HL-60/S4 treated with phorbol 12-myristate 13-acetate at 8.2 ng/mL for 4 days and 3 days (cell line): ENCODE measurements around the gene MYO19.
"Not testable (repeated sequence)": the region's sequence is repeated elsewhere in the genome, so short reads cannot be mapped to it uniquely, and the experiment has no call there.

Source experiments
- in situ Hi-C: fragments of 300-500 bp; cut with MboI; formaldehyde crosslinking; loops from 2 replicates; pipeline ENCODE4 v1.15.0; 2022; ENCODE audit warnings: low sequenced_read_pairs

MYO19 gene

DNA sequence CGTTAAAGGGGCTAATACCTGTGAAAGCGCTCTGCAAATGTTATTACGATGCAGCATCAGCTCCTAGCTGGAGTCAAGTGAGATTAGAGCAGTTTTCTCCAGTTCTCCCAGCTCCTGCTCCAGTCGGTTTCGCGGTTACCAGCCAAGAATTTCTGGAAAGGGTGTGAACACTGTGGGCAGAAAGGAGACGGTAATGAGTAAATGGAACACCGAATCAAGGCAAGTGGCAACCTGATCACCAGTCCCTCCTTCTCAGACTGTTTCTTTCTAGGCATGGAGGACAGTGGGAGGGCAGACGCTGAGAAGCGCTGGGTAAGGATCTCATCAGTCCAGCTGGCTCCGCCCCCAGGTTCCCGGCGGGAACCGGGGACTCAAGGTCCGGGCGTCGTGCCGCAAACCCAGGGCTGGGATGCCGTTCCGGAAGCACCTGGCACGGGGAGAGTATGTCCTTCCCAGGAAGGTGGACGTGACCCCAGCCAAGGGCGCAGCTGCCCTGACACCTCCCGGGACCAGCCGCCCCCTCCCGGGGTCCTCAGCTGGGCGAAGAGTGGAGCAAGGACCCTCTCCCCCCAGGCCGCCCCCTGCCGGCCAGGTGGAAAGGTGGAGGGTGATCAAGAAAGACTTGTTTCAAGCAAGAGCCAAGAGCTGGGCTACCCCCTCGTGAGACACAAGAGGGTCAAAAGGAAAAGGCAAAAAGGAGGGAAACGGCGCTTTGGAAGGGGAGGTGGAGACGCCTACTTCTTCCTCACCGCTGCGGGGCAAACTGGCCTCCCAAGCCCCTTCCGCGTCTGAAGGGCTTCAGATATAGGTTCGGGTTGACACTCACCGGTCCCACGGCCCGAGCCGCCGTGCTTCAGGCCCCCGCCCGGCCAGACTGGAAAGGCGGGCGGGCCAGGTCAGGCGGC lies 481 bp downstream of the MYO19 start:
- in situ Hi-C loops, result no loop called here

DNA sequence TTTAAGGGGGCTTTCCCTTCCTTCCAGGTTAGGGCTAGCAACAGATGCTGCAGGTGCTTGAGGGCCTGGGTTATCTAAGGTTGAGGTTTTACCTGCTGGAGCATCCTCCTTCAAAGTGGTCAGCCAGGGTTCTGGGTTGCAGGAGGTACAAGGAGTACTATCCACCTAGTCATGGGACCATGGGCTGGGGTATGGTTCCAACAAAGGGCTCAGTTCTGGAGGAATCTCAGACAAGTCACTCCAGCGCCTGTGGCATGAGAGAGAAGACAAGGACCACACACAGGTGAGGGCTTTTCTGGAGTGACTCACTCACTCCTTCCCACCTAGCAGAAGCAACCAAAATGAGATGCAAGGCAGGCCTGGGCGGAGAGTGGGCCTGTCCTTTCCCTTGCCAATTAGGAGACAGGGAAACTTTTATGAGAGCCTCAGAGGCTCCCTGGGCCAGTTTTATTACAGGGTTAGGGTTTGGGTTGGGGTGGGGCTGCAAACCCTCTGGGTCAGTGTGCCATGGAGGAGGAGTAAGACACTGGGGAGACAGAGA lies 2.2 kb downstream of the MYO19 start:
- in situ Hi-C loops, result no loop called here

DNA sequence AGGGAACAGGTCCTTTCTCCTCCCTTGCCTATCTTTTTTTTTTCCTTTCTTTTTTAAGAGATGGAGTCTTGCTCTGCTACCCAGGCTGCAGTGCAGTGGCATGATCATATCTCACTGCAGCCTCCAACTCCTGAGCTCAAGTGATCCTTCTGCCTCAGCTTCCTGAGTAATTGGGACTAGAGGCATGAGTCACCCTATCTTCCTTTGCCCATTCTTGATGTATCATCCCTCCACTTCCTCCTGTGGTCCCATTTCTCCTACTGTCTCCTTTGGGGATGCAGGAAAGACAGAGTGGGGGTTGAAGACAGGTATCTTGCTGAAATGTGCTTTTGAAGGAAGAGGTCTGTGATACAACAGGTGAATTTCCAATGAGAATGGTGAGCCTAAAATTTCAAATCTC lies 5.5 kb downstream of the MYO19 start:
- in situ Hi-C loops, result no loop called here

DNA sequence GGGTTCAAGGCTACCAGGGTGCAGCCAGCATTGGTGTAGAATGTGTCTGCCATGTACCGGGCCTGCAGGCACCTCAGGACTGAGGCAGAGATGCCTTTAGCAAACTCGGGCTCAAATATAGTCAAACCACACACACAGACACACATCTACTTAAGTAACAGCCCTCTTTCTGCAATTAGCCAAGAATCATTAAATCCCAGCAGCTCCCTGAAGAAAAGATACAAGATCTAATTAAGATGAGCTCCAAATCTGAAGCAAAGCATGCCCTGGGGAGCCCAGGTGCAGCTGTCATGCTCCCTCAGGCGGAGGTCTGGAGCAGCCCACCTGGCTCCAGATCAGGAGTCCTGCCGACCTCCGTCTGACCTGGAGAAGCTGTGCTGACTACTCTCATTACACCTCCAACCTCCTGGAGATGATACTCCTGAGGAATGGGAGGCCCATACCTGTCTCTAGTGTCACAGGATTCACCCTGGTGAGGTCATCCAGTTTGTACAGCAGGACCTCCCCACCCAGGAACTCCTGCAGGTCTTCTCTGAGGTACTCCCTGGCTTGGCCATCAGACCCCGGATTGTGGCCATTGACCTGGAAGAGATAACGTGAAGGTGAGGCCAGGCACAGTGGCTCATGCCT lies 6.9 kb downstream of the MYO19 start:
- in situ Hi-C loops, result no loop called here

DNA sequence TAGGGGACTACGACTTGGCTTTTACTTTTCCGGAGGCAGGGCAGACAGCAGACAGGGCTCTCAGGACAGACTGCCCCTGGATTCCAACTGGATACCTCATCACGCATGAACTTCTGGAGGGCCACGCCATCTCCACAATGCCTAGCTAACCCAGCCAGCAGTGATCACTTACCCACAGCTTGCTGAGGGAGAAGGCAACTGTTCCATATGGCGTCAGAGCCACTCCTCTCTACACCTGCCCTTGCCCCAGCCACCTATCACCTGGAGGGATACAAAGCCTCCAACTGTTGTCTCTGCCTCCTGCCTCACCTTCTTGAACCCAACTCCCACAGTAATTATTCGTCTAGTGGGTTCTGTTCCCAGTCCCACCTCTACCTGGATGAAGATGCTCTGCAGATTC lies 8.8 kb downstream of the MYO19 start:
- in situ Hi-C loops, result no loop called here

DNA sequence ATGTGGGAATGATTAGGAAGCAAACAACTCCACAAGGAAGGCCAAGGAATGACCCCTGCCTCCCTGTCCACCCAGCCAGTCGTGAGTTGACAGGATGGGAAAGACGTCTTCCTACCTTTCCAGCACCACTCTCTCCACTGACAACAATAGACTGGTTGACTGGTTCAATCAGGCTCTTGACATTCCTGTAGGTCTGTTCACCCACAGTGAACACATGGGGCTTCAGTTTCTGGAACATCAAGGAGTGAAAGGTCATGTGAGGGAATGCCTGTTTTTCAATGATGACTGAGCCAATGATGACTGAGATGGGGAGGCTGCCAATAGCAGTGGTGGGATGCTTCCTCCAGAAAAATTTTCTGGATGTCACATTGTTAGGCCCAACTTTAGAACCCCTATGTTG lies 9.6 kb downstream of the MYO19 start:
- in situ Hi-C loops, result no loop called here

DNA sequence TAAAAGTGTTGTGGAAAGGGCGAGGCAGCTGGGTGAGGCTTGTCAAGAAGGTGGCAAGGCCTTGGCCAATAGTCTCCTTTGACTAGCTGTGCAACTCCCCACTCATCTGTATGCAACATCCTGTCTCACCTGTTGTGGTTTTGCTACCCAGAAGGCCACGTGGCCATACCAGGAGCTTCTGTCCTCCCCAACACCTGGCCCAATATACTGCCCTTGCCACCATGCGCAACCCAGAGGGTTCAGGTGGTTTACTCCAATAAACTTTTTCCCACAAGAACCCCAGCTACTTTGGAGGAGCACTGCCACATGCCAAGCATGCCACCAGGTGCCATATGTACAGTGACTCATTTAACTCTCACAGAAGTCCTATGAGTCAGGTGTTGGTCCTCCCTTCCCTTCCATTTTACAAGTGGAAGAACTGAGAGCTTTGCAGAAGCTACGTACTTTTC lies 10.2 kb downstream of the MYO19 start:
- in situ Hi-C loops, result no loop called here

DNA sequence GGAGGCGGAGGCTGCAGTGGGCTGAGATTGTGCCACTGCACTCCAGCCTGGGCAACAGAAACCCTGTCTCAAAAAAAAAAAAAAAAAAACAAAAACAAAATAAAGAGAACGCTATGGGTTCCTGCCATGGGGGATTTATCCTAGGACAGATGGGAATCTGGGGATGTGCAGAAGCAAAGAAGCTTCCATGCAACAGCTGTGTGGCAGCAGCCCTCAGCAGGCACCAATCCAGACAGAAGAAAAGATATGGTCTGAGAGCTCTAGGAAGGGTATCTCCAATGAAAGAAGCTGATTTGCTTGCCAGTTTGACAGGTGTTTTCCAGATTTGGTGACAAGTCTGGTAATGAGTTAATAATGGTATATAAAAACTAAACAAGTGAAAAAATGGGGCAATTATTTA lies 11.6 kb downstream of the MYO19 start:
- in situ Hi-C loops, result no loop called here

DNA sequence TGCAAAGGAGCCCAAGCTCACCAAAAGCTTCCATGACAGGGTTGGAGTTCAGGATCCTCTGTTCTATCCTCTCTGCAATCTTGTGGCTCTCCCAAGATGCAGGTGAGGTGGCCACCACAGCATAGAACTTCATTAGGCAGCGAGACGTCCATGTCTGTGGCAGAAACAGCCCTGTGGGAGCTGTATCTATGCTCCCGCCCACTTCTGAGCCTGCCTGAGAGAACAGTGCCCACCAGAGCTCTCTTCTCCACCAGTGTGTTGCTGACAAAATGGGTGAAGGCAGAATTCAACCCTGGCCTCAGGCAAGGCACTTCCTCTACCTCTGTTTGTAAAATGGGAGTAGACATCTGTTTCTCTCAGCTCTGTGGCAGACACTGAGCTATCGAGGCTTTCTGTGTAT lies 18.8 kb downstream of the MYO19 start:
- in situ Hi-C loops, result no loop called here

DNA sequence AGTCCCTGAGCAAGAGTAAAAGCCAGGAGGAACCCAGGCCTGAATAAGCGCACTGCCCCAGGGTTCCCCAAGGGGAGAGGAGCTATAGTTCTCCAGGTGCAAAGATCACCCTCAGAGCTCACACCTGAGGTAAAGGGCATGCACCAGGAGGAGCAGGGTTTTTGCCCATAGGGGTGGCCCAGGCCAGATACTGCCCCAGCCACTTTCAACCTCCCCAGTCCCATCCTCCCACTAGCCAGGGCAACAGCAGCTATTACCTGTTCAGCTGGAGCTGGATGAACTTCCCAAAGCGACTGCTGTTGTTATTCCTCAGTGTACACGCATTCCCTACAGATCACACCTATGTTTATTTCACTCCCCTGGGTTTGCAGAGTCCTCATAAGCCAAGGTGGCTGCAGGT lies 19.8 kb downstream of the MYO19 start:
- in situ Hi-C loops, result no loop called here

DNA sequence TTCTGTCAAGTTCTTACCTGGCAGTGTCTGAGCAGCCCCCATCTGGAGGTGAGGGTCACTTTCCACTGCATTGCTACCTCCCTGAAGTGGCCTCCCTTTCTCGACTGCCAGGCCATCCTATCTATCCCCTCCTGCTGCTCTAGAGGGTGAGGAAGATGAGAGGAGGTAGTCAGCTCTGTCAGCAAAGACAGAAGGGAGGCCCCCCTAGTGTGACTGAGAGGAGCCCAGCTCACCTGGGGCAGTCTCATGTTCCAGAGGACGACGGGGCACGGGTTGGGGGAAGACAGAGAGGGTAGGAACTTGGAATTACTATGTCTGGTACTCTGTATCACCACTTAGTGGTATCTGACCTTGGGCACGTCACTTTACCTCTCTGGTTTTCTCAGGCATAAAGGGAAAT lies 22.0 kb downstream of the MYO19 start:
- in situ Hi-C loops, result no loop called here

DNA sequence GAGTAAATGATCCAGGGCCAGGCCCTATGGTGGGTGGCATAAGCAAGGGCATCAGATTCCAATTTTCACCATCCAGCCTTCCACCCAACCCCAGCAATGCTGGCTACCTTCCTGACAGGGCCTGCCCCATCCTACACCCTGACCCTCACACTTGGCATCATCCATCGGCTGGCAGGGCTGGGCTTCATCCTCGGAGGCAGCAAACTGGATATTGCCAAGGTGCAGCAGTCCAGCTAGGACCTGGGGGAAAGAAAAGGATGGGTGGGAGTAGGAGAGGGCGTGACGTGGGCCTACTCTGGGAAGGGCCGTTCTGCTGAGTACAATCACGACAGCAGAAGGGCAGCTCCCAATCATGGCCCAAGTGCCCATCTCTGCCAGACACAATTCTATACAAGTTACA lies 23.5 kb downstream of the MYO19 start:
- in situ Hi-C loops, result no loop called here

DNA sequence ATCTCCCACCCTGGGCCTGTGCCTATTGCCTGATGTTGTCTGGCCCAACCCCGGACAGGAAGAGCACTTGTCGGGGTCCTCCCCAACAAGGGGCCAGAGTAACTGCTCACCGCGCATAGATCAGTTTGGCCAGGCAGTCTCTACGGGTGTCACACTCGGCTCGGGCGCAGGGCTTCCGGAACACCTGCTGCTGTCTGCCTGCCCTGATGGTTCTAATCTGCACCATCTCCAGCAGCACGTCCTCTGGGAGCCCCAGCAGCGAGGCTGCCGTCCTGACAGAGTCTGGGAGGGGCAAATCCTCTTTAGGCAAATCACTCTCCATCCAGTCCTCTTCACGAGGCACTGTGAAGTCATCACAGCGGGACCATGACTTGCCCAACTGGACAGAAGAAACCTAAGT lies 24.0 kb downstream of the MYO19 start:
- in situ Hi-C loops, result no loop called here

DNA sequence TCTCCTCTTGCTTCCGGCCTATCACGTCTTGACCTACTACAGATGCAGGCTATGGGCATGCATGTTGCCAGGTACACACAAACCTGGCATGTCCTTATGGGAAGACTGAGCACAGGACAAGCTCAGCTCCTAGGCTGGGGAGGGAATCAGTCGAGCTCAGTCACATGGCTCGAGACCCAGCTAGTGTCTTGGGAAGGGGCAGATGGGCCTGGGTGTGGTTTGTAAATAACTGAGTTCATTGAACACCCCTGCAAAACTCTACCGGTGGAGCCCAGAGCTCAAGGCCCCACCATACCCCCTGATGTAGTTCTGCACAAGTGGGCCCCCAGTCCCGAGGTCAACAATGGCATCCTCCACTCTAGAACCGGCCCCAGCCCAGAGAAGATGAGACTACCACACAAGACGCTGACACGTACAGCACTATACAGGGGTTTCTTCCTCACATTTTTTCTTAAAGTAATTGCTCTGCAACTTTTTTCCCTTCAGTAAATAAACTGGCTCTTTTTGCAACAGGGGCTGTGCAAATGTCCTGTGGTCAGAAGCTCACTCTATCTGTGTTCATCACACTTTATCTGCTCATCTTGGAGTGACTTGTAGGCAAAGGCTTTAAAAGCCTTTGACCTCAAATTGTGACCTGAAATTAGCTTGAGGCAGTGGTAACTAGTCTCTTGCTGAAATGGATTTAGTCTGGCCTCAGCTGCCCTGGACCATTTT lies 25.2 kb downstream of the MYO19 start:
- in situ Hi-C loops, result no loop called here

DNA sequence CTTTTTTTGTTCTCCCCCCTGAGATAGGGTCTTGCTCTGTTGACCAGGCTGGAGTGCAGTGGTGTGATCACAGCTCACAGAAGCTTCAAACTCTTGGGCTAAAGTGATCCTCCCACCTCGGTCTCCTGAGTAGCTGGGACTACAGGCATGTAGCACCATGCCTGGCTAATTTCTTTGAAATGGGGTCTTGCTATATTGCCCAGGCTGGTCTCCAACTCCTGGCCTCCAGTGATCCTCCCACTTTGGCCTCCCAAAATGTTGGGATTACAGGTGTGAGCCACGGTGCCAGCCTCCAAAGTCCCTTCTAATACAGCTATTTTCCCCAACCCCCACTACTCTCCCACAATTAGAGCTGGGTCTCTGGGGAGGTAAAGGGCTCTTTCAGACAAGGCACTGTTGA lies 26.2 kb downstream of the MYO19 start:
- in situ Hi-C loops, result not testable (repeated sequence)

DNA sequence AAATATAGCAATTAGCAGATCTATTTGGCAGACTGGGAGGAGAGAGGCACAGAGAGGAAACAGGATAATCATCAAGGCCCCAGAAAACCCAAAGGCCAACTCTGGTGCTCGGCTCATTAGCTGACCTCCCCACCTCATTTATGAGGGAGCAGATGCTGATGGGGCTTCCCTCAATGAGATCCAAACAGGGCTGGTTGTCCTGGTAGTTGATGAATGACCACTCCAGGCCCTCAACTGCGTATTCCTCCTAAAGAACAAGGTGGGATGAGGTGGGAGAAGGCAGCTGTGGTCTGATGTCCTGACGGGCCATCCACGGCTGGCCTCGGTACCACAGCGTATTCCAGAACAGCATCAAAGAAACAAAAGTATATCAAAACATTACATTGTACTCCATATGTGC lies 27.4 kb downstream of the MYO19 start:
- in situ Hi-C loops, result no loop called here

DNA sequence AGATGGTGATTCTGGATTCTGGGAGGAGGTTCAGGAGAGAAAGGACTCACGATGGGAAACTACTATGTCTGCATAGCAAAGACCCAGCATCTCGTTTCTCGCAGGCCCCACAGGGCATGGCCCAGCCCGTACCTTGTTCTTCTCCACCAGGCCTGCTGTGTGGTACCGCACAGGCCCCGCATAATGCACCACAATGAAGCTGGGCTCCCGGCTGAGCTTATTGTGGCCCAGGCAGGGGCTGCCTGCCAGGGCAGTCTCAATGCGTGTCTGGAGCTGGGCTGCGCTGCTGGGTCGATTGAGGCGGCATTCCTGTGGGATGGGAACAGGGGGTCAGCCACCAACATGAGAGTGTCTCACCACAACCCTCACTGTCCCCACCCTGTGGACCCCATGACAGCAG lies 27.8 kb downstream of the MYO19 start:
- in situ Hi-C loops, result no loop called here

DNA sequence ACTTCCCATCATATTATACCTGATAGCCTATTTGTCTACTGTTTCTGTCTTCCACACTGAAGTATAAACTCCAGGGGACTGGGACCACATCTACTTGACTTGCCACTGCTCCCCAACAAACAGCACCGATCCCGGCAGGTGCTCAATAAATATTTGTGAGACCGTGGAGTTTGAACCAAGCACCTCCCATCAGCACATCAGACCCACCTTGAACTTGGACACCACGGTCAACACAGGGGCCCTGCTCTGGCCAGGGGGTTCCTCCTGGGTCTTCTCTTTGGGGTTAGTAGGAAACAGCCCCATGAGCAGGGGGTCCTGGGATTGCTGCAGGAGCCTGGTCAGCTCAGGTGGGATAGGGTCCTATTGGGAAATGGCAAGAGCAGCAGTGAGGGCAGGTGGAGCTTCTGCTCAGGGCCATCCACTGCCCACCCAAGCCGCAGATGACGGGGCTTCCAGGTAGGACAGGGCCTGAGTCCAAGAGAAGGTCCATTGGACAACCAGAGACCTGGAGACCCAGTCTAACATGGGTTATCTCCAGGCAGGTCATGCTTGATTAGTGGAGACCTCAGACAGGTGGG lies 28.3 kb downstream of the MYO19 start:
- in situ Hi-C loops, result no loop called here

DNA sequence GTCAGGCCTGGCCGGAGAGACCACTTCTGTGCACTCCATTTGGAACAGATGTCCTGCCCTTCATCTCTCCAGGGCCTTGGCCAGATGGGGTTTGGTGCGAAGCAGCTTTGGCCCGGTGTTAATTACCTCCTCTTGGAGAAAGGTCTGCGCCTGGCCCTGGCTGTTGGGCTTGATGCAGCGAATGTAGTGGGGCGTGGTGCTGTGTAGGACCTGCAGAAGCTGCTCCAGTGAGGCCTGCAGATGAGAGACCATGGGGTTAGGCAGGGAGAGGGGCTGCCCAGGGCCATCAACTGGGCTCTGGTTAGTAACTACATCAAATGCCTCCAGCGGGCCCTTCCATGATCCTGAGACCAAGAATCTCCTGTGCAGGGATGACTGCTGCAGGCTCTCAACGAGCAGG lies 29.5 kb downstream of the MYO19 start:
- in situ Hi-C loops, result no loop called here

DNA sequence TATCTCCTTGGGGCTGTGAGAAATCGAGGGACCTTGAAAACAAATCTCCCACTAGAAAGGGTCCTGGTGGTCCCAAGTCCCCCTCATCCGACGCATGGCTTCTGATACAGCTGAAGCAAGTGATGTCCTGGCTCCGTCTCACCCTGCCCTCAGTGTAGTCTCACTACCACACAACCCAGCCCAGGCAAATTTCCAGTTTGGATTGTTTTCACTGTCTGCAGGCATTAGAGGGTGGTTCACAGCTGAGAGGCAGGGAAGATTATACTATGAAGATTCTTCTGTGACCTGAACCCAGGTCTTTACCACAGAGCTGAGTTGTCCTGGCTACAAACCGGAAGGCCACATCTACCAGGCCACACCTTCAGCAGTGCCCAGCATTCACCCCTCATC lies 30.5 kb downstream of the MYO19 start:
- in situ Hi-C loops, result no loop called here

DNA sequence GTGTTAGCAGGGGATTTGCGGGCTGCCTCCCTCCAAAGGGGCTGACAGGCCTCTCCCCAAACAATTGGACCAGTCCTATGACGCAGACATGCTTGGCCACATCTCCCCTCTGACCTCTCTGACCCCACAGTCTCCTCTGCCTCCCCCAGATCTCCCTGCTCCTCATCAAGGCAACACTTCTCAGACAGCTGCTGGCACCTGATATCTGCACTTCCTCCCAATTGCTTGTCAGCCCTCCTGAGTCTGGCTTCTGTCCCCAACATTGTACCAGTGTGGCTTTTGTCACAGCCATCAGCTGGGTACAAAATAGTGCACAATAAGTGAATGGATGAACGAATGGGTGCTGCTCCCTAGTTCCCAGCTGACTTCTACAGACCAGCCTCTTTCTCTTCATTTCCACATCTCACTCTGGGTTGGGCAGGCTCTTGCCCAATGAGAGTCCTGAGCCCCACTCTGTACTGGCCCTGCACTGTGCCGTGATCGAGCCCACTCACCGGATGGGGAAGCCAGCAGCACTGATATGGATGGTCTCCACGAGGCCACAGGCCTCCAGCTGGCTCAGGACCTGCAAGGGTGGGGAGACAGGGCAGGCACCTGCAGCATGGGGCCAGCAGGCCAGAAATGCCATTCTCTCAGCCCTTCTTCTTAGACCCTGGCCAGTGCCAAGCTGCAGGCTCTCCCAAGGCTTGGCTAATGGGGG lies 31.1 kb downstream of the MYO19 start:
- in situ Hi-C loops, result no loop called here
